ENCODE results near the gene DCDC2C. TPM values are rescaled to one million over a fixed set of nuclear protein-coding genes. Genes with fewer than 3 reads are reported as not detected.

Gene DCDC2C
- total and polyA plus RNA-seq, 2 donors (not counting 3 experiments of a cell fraction or from before 2014, with no cell fraction given): not detected

- Histone ChIP-seq H3K9me3 (replicated peaks; ENCODE audit: control insufficient read depth, insufficient read depth, low read length) (no peaks in the 10 kb centered on the region), H3K4me3 (replicated peaks in 1 of 3; ENCODE audit: insufficient read depth in 1 of 3, low read depth in 1 of 3, low read length in 3 of 3) (no peak overlapping the region), H3K9me1 (replicated peaks; ENCODE audit: control insufficient read depth, extremely low read depth, insufficient read depth, low read length) (no peaks in the 10 kb centered on the region), H3K27me3 (ENCODE audit: control insufficient read depth in 2 of 2, insufficient read depth in 2 of 2, low read length in 2 of 2) (no peaks in the 10 kb centered on the region), H3K4me2 (ENCODE audit: insufficient read depth, low read length) (no peak overlapping the region), H4K20me1 (replicated peaks; ENCODE audit: control insufficient read depth, extremely low read depth, insufficient read depth, low read length) (no peaks in the 10 kb centered on the region), H3K27ac (ENCODE audit: insufficient read depth, low read depth, low read length) (no peak overlapping the region), H3K9ac (replicated peaks; ENCODE audit: extremely low read depth, insufficient read depth, low read length) (no peak overlapping the region), H3K36me3 (ENCODE audit: control insufficient read depth in 2 of 2, extremely low read depth in 1 of 2, insufficient read depth in 2 of 2, low read length in 2 of 2) (no peaks in the 10 kb centered on the region), H3K4me1 (ENCODE audit: control insufficient read depth, extremely low read depth, insufficient read depth, low read length) (no peaks in the 10 kb centered on the region), H3K79me2 (ENCODE audit: control insufficient read depth, insufficient read depth, low read length) (no peaks in the 10 kb centered on the region), H2AFZ (ENCODE audit: low read depth, low read length) (no peak overlapping the region)
- POLR2A ChIA-PET: no interaction called here
- DNase-seq (ENCODE audit: low read depth, low spot score) (no peak), FAIRE-seq (no peak)
- BruUV-seq (replicated peaks): no TSS peak
- CTCF ChIA-PET: interaction anchor here (1.0 kb wide), 1 partner anchor 11 kb away, joined by 3 read pairs; no protein-coding TSS in a partner anchor
- intact Hi-C loops (cut with micrococcal nuclease): no loop called here
- TF ChIP-seq MYC (IDR thresholded peaks at IDR 0.05; ENCODE audit: low read depth, low read length) (no peak), CTCF (IDR thresholded peaks at IDR 0.05; ENCODE audit: extremely low read depth in 1 of 2, insufficient read depth in 1 of 2, low read depth in 1 of 2, low read length in 2 of 2) (peak in 1 of 2 donors; percentile 7)
- dilution Hi-C loops (cut with MboI; ENCODE audit: extremely low pct_ligation_motif_present, low sequenced_read_pairs): no loop called here
Observed at GRCh38 chr2:3738454-3738853, 35.1 kb downstream of the DCDC2C start.

GRCh38 chr2:3739313-3739712 is 35.9 kb downstream of the DCDC2C start:
- no peaks in the 10 kb centered on the region for H3K36me3 ChIP-seq (ENCODE audit: control insufficient read depth in 2 of 2, extremely low read depth in 1 of 2, insufficient read depth in 2 of 2, low read length in 2 of 2)
- H4K20me1 ChIP-seq (replicated peaks; ENCODE audit: control insufficient read depth, extremely low read depth, insufficient read depth, low read length): no peaks in the 10 kb centered on the region
- H3K79me2 ChIP-seq (ENCODE audit: control insufficient read depth, insufficient read depth, low read length): no peaks in the 10 kb centered on the region
- intact Hi-C loops (cut with micrococcal nuclease): no loop called here
- TF ChIP-seq EZH2 (IDR thresholded peaks at IDR 0.05; ENCODE audit: borderline replicate concordance, low read depth, low read length, severe bottlenecking): no peak
- no peak for TF ChIP-seq POLR2AphosphoS5 (IDR thresholded peaks at IDR 0.05; ENCODE audit: insufficient read depth, low read depth, low read length)
- no peak for TF ChIP-seq JUN (IDR thresholded peaks at IDR 0.05; ENCODE audit: borderline replicate concordance, insufficient read depth, insufficient read length, low read depth)
- no peak for TF ChIP-seq CTCF (IDR thresholded peaks at IDR 0.05; ENCODE audit: extremely low read depth in 1 of 2, insufficient read depth in 1 of 2, low read depth in 1 of 2, low read length in 2 of 2)
- no peak for TF ChIP-seq POLR2A (IDR thresholded peaks at IDR 0.05; ENCODE audit: low read depth, low read length)
- no peak for TF ChIP-seq MYC (IDR thresholded peaks at IDR 0.05; ENCODE audit: low read depth, low read length)
- no peak for TF ChIP-seq GATA2 (IDR thresholded peaks at IDR 0.05; ENCODE audit: insufficient read depth, insufficient read length, low read depth, low read length)
- TF ChIP-seq MAX (IDR thresholded peaks at IDR 0.05; ENCODE audit: insufficient read depth, insufficient read length): no peak
- no peak for TF ChIP-seq FOS (IDR thresholded peaks at IDR 0.05; ENCODE audit: borderline replicate concordance, insufficient read depth, low read length)
- no peaks in the 10 kb centered on the region for H3K4me1 ChIP-seq (ENCODE audit: control insufficient read depth, extremely low read depth, insufficient read depth, low read length)
- H3K9me1 ChIP-seq (replicated peaks; ENCODE audit: control insufficient read depth, extremely low read depth, insufficient read depth, low read length): no peaks in the 10 kb centered on the region
- no peak overlapping the region for H3K27ac ChIP-seq (ENCODE audit: insufficient read depth, low read depth, low read length)
- POLR2A ChIA-PET: no interaction called here
- no peaks in the 10 kb centered on the region for H3K9me3 ChIP-seq (replicated peaks; ENCODE audit: control insufficient read depth, insufficient read depth, low read length)
- BruUV-seq (replicated peaks): no TSS peak
- H2AFZ ChIP-seq (ENCODE audit: low read depth, low read length): no peak overlapping the region
- no peak overlapping the region for H3K4me2 ChIP-seq (ENCODE audit: insufficient read depth, low read length)
- H3K4me3 ChIP-seq (replicated peaks in 1 of 3; ENCODE audit: insufficient read depth in 1 of 3, low read depth in 1 of 3, low read length in 3 of 3): no peak overlapping the region
- DNase-seq (ENCODE audit: low read depth, low spot score) (no peak), FAIRE-seq (no peak)
- H3K9ac ChIP-seq (replicated peaks; ENCODE audit: extremely low read depth, insufficient read depth, low read length): no peak overlapping the region
- no peaks in the 10 kb centered on the region for H3K27me3 ChIP-seq (ENCODE audit: control insufficient read depth in 2 of 2, insufficient read depth in 2 of 2, low read length in 2 of 2)
- CTCF ChIA-PET: no interaction called here
- dilution Hi-C loops (cut with MboI; ENCODE audit: extremely low pct_ligation_motif_present, low sequenced_read_pairs): no loop called here
